ENCODE data around the gene DYNLT1. TPM values are rescaled to one million over a fixed set of nuclear protein-coding genes. Genes with fewer than 3 reads are reported as not detected.

The DYNLT1 gene
- total RNA-seq, 4 donors from 2014 or later, result 40.5 to 77.9 (median 60.6) TPM

GRCh38 chr6:158619922-158620801, 24.4 kb downstream of the DYNLT1 start:
- TF ChIP-seq CTCF (IDR thresholded peaks at IDR 0.05; ENCODE audit: low read depth), result no peak

GRCh38 chr6:158611541-158612370, 32.8 kb downstream of the DYNLT1 start:
- no peak for TF ChIP-seq CTCF (IDR thresholded peaks at IDR 0.05; ENCODE audit: low read depth)

GRCh38 chr6:158611039-158611438, 33.5 kb downstream of the DYNLT1 start:
- TF ChIP-seq CTCF (IDR thresholded peaks at IDR 0.05; ENCODE audit: low read depth), result no peak

GRCh38 chr6:158610319-158610968, 34.1 kb downstream of the DYNLT1 start:
- no peak for TF ChIP-seq CTCF (IDR thresholded peaks at IDR 0.05; ENCODE audit: low read depth)

GRCh38 chr6:158609455-158610155, 34.9 kb downstream of the DYNLT1 start:
- TF ChIP-seq CTCF (IDR thresholded peaks at IDR 0.05; ENCODE audit: low read depth), result no peak

GRCh38 chr6:158608221-158608620, 36.3 kb downstream of the DYNLT1 start:
- no peak for TF ChIP-seq CTCF (IDR thresholded peaks at IDR 0.05; ENCODE audit: low read depth)
